NCI-H1092 treated with DMSO at 0.1 percent for 48 hours (cell line): ENCODE results near the gene PARD3B.

Experiments used
- DNase-seq: peaks from one replicate; lab custom pipeline; 2025; lab: John Stamatoyannopoulos, UW

The PARD3B gene

DNA sequence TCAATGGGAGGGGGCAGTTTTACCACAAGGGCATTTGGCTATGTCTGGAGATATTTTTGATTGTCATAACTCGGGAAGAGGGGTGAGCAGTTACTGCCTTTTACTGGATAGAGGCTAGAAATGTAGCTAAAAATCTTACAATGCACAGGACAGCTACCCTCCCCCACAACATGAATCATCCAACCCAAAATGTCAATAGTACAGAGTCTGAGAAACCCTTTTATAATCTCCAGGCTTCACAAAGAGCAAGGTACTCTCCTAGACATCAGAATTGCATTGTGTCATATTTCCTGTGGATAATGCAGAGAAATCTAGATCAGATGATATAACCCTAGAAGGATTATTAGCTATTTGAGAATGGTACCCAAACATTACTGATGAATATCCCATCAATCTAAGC lies 859.9 kb downstream of the PARD3B start:
- DNase-seq = no peak

DNA sequence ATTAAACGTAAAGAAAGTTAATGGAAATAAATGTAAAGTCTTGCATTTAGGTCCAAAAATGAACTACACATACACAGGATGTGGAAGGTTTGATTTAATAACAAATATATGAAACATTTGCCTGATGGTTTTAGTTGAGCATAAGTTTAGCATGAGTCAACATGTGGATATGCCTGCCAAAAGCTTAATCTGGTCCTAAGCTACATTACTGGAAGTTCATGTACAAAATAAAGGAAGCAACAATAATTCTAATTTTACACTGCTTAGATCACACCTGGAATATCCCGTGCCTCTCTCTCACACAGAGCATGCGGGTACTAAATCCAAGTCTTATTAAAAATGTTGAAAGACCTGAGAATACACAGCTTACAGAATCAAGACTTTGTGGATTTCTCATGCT lies 860.5 kb downstream of the PARD3B start:
- DNase-seq = no peak

DNA sequence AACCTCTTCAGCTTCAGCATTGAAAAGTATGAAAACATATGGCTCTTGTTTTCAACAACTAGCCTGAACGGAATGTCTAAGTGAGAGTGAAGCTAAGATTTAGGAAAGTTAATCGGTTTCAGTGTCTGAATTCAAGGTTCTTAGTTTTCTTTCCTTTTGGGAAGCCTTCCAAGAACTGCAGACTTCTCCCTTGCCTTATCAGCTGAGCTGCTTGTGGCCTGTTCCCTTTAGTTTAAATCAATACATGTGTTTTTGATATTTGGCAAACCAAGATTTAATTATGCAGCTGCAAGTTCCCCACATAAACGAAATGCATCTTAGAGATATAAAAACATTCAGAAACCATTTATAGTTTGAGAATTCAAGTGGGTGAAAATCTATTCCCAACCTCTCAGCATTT lies 862.7 kb downstream of the PARD3B start:
- no peak for DNase-seq

DNA sequence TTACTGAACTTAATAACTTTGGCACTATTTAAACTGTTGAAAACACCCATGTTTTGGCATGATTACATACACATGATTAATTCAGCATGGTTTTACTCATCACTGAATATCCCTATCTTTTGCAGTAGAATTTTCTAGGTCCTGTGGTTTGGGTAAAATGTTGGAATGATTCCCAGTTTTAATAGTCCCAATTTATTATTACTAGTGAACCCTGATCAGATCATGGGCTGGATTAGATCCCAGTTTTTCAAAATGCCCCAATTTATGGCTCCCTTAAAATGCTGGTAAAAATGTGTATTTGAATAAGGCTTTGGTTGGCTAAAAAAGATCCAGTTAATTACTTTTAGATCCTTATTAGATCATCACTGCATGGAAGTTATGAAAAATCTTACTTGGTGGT lies 863.4 kb downstream of the PARD3B start:
- no peak for DNase-seq

DNA sequence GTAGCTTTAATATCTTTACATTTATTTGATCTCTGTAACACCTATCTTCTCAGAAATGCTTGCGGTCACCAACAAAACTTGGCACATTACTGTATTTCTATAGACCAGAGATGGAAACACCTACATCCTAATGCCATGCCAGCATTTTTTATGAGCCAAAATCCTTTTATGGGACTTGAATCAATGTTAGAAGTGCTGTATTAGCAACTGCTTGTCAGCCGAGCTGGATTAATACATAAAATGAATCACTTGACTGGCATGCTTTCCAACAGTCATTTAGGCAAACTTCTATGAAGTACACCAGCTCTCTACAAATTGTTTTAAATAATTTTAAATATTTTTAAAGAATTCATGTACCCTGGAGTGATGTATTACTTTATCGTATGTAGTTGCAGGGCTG lies 864.1 kb downstream of the PARD3B start:
- no peak for DNase-seq

DNA sequence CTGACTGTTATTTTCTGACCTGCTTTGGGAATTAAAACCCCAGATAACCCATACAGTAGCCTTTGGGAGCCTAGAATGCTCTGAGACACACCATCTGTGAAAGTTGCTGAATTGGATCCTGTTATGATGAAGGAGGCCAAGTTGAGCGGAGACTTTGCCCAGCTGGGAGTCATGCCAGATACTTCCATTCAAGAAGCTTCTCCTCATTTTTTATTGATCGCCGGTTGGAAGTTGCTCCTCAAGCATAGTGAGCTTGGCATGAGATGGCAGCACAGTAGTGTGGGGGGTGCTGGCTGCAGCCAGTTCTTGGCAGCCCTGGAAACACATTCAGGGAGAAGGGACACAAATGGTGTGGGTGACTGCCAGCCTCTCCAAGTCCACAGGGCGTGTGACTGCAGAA lies 866.3 kb downstream of the PARD3B start:
- no peak for DNase-seq

DNA sequence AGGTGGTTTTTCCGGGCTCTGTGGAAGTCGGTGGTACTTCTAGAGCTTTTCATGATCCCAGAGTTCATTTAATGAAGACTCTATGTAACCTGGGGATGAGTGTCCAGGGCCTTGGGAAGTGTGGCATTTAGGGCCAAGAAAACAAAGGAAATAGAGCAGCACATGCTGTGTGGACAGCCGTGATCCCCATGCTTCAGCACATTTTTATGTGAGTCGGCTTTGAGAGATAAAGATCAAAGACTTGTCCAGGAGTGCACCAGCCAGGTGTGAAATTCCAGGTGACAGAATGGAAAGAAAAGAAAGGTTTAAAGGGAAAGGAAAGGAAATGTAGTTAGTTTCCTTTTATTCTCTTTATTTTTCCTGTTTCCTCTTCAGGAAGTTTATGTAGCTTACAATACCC lies 879.1 kb downstream of the PARD3B start:
- DNase-seq = no peak

DNA sequence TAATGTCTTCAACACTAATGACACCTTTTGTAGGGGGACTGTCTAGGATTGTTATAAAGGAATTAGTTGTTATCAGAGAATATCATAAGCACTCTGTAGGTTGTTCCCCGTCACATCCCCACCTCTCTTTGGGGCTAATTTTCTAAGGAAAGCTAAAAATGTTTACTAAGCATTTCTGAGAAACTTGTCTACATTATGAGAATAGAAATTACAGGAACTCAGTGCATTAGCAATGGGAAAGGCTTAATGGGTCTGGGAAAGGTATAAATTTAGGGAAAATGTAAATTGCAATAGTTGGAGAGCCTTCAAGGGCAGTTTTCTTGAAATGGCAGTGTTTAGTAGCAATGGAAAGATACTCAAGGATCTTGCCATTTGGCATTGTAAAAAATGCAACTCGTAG lies 879.8 kb downstream of the PARD3B start:
- DNase-seq = no peak

DNA sequence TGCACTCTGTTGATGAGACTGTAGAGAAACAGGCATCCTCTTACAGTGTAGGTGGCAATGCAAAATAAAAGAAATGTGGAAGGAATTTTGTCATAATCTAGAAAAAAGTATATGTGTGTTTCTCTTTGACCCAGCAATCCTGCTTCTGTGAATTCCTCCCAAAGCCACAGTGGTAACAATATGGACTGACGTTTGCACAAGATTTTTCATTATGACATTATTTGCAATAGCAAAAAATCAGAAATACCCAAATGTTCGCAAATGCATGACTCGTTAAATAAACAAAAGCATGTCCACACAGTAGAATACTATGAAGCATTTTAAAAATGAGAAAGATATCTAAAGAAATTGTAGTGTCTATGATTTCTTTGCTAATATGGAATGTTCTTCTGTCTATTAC lies 881.8 kb downstream of the PARD3B start:
- DNase-seq = no peak

DNA sequence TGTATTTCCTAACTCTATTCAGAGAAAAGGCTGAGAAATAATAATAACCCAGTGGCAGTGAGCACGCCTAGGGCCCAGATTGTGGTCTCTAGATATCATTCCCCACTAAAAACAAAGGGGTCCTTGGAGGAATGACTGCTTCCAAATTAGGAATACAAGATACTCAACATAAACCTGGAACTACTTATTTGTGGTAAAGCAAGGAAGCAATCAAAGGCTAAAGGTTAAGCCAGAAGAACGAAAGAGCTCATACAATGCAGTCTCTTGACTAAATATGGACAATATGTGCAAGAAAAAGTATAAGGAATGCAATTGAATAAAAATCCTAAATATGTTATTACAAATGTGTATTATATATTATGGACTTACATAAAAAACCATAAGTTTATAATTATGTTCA lies 883.5 kb downstream of the PARD3B start:
- DNase-seq = no peak

DNA sequence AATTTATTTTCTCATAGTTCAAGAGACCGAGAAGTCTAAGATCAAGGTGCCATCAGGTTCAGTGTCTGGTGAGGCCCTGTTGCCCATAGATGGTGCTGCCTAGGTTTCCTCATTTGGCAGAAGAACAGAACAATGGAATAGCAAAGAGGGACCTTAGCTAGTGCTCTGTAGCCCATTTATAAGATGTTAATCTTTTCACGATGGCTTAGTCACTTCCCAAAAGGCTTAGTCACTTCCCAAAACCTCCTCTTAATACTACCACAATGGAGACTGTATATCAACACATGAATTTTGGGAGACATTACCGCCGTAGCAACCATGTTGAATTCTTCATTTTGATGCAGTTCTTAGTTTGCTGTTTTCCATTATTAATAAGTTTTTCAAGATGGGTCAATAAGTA lies 890.7 kb downstream of the PARD3B start:
- DNase-seq = no peak

DNA sequence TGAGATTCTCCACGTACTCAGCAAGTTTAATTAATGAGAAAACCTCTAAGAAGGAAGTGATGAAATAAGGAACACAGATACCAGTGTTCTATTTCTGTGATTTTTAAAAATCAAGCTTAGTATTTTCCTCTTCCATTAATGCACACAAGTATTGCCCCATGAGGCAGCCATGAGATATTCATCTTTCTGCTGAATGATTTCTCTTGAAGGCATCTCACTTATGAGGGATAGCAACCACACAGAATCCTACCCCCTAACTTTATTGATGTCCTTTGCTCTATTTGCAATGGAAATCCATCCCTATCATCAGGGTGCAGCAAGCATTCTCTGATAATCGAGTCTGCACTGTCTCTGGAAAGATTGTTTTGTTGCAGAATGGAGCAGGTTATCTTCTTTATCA lies 893.0 kb downstream of the PARD3B start:
- DNase-seq = no peak

DNA sequence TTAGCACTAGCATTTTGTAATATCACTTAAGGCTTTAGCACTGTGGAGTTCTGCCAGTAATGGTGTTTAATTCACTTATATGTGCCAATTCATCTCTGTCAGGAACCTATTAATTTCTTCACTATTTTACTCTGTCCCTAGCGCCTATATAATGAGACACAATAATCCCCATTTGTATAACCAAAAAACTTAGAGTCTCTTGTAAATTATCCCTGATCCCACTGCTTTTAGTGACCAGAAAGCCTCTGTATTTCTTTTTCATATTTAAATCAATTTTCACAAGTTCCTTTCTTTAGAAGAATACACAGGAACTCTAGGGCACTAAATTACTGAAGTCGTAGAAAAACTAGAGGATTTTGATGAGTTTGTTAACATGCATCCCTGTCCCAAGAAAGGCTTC lies 894.3 kb downstream of the PARD3B start:
- DNase-seq = no peak

DNA sequence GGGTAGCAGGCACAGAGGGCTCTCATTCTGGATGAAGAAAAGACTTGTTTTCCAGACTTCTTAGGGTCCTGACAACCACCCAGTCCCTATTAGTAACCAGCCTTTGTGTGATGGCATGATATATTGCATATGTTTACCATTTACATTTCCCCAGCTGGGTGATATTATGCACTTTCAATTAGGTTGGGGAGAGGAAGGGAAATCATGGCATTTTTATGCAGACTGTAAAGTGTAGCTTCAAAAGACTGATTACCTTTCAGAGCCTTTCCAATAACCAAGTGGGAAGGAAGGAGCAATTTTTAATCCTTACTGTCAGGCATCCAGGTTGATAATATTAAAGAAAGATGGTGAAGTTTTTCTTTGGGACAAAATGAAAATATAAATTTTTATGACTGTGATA lies 896.2 kb downstream of the PARD3B start:
- no peak for DNase-seq

DNA sequence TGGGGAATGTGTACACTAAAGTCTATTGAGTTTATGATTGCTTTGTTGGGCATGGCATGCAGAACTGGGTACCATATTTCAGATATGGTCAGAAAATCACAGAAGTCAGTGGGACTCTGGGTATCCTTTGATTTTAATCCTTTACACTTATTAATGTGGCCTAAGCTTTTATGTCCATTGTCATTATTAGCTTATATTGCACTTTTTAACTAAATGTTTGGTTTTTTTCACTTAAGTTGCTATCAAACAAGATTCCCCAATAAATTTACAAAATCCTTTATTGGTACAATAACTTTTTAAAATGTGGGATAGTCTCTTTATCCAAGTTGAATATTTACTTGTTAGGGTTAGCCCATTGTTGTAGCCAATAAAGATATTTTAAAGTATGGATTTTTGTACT lies 902.9 kb downstream of the PARD3B start:
- DNase-seq = no peak

DNA sequence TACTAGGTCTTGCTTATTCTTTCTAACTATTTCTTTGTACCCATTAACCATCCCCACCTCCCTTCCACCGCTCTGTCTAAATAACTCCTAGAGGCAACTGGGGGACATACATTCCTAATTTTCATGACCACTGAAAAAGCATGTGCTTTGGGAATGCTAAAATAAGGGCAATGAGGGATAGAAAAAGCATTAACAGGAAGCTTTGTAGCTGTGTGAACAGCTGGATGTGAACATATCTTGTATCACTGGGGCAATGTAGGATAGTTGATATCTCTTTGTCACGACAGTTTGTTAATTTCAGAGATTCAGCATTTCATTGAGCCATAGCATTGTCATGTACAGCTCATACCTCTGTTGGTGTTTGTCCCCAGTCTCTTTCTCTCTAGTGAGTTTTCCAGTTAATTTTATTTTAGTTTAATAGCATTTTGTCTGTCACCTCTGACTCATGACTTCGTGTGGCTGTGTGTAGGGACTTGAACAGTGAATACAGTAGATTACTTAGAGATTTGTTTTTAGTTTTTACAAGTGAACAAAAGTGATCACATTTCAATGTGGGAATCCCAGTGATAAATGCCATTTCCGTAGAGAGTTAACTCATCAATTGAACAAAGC lies 906.7 kb downstream of the PARD3B start:
- DNase-seq = no peak

DNA sequence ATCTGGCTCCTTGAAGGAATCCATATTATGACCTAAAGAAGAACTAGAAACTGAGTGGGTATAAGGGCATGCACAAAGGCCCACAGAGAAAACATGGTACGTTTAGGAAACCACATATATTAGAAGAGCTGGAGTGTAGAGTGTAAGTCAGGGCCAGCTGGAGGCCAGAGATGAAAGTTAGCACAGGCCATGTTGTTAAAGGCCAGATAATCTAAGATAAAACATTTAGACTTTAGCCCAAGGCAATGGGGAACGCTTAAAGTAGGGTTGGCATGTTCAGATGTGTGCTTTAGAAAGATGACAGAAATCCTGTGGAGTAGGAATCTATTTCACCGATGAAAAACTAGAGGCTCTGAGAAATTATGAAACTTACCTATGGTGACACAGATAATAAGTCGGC lies 907.9 kb downstream of the PARD3B start:
- no peak for DNase-seq

DNA sequence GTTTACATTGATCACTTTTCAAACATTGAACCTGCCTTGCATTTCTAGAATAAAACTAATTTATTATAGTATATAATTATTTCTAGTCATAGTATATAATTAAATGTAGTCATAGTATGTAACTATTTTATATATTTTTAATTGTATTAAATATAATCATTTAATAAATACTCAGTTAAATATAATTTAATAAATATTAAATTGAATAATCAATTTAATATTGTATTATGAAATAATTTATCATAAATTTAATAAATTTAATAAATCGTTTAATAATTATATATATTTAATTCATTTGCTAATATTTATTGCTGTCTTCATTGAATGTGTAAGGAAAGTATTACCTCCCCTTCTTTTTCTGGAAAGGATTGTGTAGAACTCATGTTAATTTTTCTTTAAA lies 911.4 kb downstream of the PARD3B start:
- no peak for DNase-seq

DNA sequence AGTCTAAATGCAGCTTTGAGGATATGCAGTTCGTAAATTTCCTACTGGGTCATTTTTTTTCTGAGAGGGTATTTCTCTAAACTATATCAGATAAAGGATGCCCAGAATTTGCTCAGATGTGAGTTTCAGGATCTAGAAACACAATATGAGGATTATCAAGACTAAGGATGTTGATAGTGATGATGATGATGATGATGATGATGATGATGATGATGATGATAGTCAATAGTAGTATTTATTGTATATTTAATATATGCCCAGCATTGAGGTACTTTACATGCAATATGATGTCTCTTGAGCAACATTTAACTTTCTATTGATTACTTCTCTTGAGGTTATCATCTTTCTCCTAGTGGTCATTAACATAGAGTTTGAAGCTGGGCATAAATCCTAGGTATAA lies 914.9 kb downstream of the PARD3B start:
- DNase-seq = no peak

DNA sequence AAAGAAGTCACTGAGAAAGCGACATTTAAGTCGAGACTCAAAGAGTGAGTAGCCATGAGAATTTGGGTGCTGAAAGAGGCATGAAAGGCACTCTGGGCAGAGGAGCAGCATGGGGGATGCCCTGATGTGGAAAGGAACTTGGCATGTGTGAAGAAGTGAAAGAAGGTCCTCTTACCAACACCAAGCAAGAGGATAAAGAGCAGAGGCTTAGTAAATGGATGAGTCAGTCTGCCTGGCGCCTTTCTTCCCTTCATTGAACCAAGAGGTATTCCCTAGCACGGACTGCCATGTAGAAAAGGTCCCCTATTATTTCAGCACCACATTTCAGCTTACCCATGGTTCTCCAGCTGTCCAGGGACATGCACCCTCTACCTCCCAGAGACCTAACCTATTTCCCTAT lies 915.9 kb downstream of the PARD3B start:
- DNase-seq = no peak

DNA sequence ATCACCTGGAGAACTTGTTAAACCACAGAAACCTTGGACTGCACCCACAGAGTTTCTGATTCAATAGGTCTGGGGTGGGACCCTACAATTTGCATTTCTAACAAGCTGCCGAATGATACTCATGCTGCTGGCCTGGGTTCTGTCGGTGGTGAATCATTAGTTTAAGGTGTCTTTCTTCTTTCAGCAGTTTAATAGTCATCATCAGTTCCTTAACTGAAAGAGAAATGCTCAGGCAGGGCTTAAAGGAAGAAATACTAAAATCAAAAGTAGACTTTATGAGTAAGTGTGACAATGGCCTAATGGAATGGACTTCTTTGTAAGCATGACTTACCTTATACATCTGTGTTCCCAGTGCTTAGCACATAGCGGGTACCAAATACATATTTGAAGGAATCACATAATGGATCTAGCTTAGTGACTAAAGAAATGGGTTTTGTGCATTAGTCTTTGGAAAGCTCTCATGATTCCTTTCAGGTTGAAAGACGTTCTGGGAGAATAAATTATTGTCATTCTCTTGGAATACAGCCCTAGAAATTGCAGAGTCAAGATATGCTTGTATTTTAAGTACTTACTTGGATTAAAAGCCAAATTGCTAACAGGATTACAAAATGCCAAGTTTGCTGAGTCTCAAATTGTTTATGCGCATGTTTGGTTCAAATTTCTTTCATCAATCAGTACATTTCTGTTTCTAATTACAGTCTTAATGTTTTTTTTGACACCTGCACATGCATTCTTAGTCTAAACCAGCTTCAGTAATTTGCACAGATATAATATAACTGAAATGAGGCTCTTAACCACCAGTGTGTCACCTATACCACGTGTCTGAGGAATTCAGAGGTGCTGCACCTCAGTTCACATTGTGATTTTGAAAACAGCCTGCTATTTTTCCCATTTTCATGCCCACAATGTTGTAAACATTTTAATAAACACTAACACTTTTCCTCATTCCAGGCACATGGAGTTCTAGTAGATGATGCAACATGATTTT lies 916.7 kb downstream of the PARD3B start:
- DNase-seq = no peak

DNA sequence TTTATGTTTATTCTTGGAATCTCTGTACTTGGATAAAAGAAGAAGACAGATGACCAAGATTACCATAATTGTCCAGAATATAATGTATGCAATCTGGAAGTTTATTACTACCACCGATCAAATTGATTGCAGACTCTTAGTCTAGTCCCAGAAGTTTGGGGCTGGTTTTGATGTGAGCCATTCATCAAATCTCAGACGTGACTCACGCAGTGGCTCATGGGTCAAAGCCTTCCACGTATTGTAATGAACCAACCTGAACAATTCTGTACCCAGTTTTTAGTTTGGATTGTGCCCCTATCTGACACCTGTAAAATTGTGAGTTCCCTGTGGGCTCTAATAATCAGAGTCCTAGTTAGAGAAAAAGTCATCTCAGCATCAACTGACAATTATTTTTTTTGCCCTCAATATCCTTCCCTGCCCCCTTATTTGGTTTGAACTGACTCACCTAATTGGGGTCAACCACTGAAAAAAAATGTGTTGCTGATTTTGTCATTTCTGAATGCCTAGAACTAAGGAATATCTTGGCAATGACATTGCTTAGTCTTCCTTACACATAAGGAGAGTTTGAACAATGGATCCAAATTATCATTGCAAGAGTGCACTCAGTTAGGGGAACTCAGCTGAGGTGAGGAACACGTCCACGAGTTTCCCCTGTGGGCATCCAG lies 917.5 kb downstream of the PARD3B start:
- DNase-seq = no peak

DNA sequence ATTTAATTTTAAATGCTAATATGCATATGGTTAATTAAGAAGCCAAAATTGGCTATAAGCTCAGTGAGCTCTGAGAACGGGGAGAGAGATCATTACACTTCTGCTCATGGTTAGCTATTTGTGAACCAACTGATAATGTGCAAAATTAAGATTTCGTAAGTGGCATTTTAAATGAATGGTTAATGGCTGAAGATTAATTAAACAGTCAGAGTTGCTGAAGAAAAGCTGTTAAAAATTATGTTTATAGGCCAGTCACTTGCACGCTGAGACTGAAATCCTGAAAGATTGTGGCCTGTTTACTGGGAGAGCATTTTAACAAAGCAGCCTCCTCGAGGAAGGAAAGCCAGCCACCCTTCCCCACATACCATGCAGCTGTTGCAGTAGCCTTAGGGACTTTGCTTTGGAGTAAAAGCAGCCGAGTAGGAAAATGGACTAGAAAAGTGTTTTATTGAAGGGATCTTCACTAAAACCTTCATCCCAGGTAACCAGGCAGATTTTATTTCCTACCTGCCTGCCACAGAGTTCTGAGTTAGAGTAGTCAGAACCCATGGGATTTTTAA lies 918.3 kb downstream of the PARD3B start:
- no peak for DNase-seq
